ENCODE data around the gene CDC42BPG. TPM values are rescaled to one million over a fixed set of nuclear protein-coding genes. Genes with fewer than 3 reads are reported as not detected.
A peak's percentile ranks its signal among the peaks of the same experiment; 100 is the strongest.
"Not testable (repeated sequence)": the region's sequence is repeated elsewhere in the genome, so short reads cannot be mapped to it uniquely, and the experiment has no call there.

Gene CDC42BPG
- total RNA-seq, 1 experiment from 2014 or later, result 4.1 TPM

DNA sequence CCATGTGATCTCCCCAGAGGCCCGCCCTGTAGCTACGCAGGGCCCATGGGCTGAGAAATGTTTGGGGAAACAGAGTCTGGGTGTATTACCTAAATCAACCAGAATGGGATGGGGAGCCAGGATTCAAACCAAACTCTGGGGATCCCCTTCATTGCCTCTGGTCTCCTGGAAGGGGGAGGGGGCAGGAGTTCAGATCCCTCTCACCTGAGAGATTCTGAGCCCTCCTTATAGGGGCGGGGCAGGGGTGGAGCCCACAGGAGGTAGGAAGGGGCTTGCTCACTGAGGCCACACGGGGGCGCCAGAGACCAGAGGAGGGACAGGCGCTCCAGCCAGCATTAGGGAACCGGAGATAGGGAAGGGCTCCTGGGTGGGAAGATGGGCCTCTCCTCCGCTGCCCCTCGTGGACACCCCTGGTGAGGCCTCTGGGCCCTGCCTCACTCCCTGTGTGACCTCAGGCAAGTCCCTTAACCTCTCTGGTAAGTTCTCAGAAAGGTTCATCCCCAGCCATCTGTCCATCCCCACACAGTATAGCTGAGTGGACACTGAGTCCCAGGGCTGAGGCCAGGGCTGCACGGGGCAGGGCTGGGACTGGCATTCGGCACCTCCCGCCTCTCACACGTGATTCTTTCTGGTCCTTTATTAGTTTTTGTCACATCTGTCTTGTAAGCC lies 2.7 kb upstream of the CDC42BPG start:
- intact Hi-C loops (cut with micrococcal nuclease; ENCODE audit: unreplicated experiment), result loop anchor here (2.0 to 10.0 kb wide), 4 partner anchors 48 to 268 kb away; partner anchors contain the start of genes BATF2, SNX15, TM7SF2 and ZNHIT2
- Histone ChIP-seq H3K4me3 (ENCODE audit: low read depth in 2 of 2, low read length in 2 of 2) (no peak overlapping the region), H3K27ac (ENCODE audit: low read length) (peak overlapping the region; percentile 81), H3K27me3 (ENCODE audit: control insufficient read depth, insufficient read depth, low read length) (no peaks in the 10 kb centered on the region), H3K4me1 (ENCODE audit: control insufficient read depth, insufficient read depth, low read length) (peaks cover 63% of the 10 kb centered on the region), H3K9me3 (ENCODE audit: control insufficient read depth, insufficient read depth, low read depth, low read length) (no peaks in the 10 kb centered on the region), H3K36me3 (ENCODE audit: control insufficient read depth, insufficient read depth, low read length) (no peaks in the 10 kb centered on the region; the same call in 1 of the 2 replicates)
- peak; percentile 83 for ATAC-seq
- no peak for TF ChIP-seq SIN3A (IDR thresholded peaks at IDR 0.05; ENCODE audit: borderline replicate concordance, insufficient read depth, low read depth, low read length)
- TF ChIP-seq, protein P1, sequence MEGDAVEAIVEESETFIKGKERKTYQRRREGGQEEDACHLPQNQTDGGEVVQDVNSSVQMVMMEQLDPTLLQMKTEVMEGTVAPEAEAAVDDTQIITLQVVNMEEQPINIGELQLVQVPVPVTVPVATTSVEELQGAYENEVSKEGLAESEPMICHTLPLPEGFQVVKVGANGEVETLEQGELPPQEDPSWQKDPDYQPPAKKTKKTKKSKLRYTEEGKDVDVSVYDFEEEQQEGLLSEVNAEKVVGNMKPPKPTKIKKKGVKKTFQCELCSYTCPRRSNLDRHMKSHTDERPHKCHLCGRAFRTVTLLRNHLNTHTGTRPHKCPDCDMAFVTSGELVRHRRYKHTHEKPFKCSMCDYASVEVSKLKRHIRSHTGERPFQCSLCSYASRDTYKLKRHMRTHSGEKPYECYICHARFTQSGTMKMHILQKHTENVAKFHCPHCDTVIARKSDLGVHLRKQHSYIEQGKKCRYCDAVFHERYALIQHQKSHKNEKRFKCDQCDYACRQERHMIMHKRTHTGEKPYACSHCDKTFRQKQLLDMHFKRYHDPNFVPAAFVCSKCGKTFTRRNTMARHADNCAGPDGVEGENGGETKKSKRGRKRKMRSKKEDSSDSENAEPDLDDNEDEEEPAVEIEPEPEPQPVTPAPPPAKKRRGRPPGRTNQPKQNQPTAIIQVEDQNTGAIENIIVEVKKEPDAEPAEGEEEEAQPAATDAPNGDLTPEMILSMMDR (IDR thresholded peaks at IDR 0.05), result peak; percentile 99
- TF ChIP-seq, protein P2, sequence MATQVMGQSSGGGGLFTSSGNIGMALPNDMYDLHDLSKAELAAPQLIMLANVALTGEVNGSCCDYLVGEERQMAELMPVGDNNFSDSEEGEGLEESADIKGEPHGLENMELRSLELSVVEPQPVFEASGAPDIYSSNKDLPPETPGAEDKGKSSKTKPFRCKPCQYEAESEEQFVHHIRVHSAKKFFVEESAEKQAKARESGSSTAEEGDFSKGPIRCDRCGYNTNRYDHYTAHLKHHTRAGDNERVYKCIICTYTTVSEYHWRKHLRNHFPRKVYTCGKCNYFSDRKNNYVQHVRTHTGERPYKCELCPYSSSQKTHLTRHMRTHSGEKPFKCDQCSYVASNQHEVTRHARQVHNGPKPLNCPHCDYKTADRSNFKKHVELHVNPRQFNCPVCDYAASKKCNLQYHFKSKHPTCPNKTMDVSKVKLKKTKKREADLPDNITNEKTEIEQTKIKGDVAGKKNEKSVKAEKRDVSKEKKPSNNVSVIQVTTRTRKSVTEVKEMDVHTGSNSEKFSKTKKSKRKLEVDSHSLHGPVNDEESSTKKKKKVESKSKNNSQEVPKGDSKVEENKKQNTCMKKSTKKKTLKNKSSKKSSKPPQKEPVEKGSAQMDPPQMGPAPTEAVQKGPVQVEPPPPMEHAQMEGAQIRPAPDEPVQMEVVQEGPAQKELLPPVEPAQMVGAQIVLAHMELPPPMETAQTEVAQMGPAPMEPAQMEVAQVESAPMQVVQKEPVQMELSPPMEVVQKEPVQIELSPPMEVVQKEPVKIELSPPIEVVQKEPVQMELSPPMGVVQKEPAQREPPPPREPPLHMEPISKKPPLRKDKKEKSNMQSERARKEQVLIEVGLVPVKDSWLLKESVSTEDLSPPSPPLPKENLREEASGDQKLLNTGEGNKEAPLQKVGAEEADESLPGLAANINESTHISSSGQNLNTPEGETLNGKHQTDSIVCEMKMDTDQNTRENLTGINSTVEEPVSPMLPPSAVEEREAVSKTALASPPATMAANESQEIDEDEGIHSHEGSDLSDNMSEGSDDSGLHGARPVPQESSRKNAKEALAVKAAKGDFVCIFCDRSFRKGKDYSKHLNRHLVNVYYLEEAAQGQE (IDR thresholded peaks at IDR 0.05; ENCODE audit: insufficient read depth in 1 of 2, low read depth in 2 of 2, low read length in 1 of 2), result 0 out of 4 replicates have a peak, but pooled peaks of 1 of the 2 experiments have one; percentile 33
- peak; percentile 76 for DNase-seq (ENCODE audit: low read depth, low spot score)
- ChIA-PET CTCF (interaction anchor here (0.6 to 3.2 kb wide), 11 partner anchors 12 to 361 kb away, joined by 3 to 16 read pairs (median 5); partner anchors contain the start of gene EHD1), POLR2A (interaction anchor here (1.3 kb wide), 1 partner anchor 30 kb away, joined by 4 read pairs; no protein-coding TSS in a partner anchor)
- in situ Hi-C loops (cut with HindIII; ENCODE audit: low pct_unique_long_range_greater_than_20kb, low sequenced_read_pairs), result no loop called here
- no TSS peak for BruUV-seq (replicated peaks)

DNA sequence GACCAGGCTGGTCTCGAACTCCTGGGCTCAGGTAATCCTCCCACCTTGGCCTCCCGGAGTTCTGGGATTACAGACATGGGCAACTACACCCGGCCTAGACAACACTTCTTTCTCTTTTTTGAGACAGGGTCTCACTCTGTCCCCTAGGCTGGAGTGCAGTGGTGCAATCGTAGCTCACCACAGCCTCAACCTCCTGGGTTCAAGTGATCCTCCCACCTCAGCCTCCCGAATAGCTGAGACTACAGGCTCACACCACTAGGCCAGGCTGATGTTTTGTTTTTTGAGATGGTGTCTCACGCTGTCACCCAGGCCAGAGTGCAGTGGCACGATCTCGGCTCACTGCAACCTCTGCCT lies 1.3 kb upstream of the CDC42BPG start:
- intact Hi-C loops (cut with micrococcal nuclease; ENCODE audit: unreplicated experiment), result loop anchor here (2.0 to 10.0 kb wide), 4 partner anchors 49 to 269 kb away; partner anchors contain the start of genes BATF2, SNX15, TM7SF2 and ZNHIT2

More for the DNA sequence above, 1.3 kb upstream of the CDC42BPG start:
- Histone ChIP-seq H3K27ac (ENCODE audit: low read length) (peak overlapping the region; percentile 7; the same call in 1 of the 2 replicates), H3K4me1 (ENCODE audit: control insufficient read depth, insufficient read depth, low read length) (peaks cover 51% of the 10 kb centered on the region)
- H3K4me3 ChIP-seq (ENCODE audit: low read depth in 2 of 2, low read length in 2 of 2); in situ Hi-C loops (cut with HindIII; ENCODE audit: low pct_unique_long_range_greater_than_20kb, low sequenced_read_pairs); BruUV-seq (replicated peaks); H3K9me3 ChIP-seq (ENCODE audit: control insufficient read depth, insufficient read depth, low read depth, low read length); H3K36me3 ChIP-seq (ENCODE audit: control insufficient read depth, insufficient read depth, low read length); H3K27me3 ChIP-seq (ENCODE audit: control insufficient read depth, insufficient read depth, low read length); POLR2A ChIA-PET; ATAC-seq; DNase-seq (ENCODE audit: low read depth, low spot score): not testable (repeated sequence)
- CTCF ChIA-PET, result interaction anchor here (1.3 kb wide), 1 partner anchor 151 kb away, joined by 6 read pairs; the partner anchor contains the start of gene BATF2
